K562 (cell line): ENCODE results near the gene ARID3C. TPM values are rescaled to one million over a fixed set of nuclear protein-coding genes. Genes with fewer than 3 reads are reported as not detected.

ENCODE experiments used
- ATF2 ChIP-seq: sonication (generic); formaldehyde crosslinking; IDR thresholded peaks from 2 replicates; pipeline ENCODE4 v1.8.1; 2022; ENCODE audit warnings: missing genetic modification reagents
- GATAD2A ChIP-seq: fragments of 450-650 bp; IDR thresholded peaks from 2 replicates; pipeline ENCODE4 v1.6.1; 2017
- NFYB ChIP-seq: IDR thresholded peaks from 2 replicates; pipeline ENCODE4 v1.6.1; 2011; ENCODE audit warnings: mild to moderate bottlenecking, moderate library complexity; ENCODE audit not compliant: insufficient read length; ENCODE audit errors: extremely low read depth
- POLR3A ChIP-seq: IDR thresholded peaks from 2 replicates; pipeline ENCODE4 v1.6.1; 2011; ENCODE audit warnings: borderline replicate concordance, mild to moderate bottlenecking, moderate library complexity; ENCODE audit not compliant: insufficient read length, insufficient read depth; ENCODE audit errors: extremely low read depth
- RBM25 ChIP-seq: fragments of 200-400 bp; formaldehyde crosslinking; IDR thresholded peaks from 2 replicates; pipeline ENCODE4 v1.6.1; 2018; ENCODE audit warnings: low read length, low read depth, moderate library complexity; ENCODE audit not compliant: severe bottlenecking
- ZNF121 ChIP-seq: sonication (generic); formaldehyde crosslinking; conservative IDR thresholded peaks from 2 replicates; pipeline ENCODE4 v1.8.0; 2022; ENCODE audit warnings: missing genetic modification reagents
- ZNF263 ChIP-seq: sonication (generic); formaldehyde crosslinking; IDR thresholded peaks from 2 replicates; pipeline ENCODE4 v1.8.0; 2022; ENCODE audit warnings: mild to moderate bottlenecking, missing genetic modification reagents, borderline replicate concordance
- ZNF274 ChIP-seq: IDR thresholded peaks from 2 replicates; pipeline ENCODE4 v1.6.1; 2011; ENCODE audit warnings: low read depth, mild to moderate bottlenecking, low read length, moderate library complexity, borderline replicate concordance
- ZNF584 ChIP-seq: fragments of 200-800 bp; sonication (Bioruptor generic); IDR thresholded peaks from 2 replicates; pipeline ENCODE4 v1.6.1; 2016; ENCODE audit warnings: low read depth, mild to moderate bottlenecking, missing genetic modification characterization, missing compliant biosample characterization
- polyA plus RNA-seq, 8 experiments: library from polyadenylated mRNA; depleted of rRNA in 4 of 8; stranded (reverse) in 5 of 8; unstranded in 3 of 8; fragments of >200 nt; fragmentation: Nextera tagmentation in 2 of 8; fragmentation: Illumina TruSeq in 1 of 8; extraction: Ambion mirVana in 2 of 8; extraction: Trizol in 1 of 8; gene quantifications; 2 replicates each; pipeline versions ENCODE4 v1.2.1 to v1.2.3, GENCODE V29; 2011 to 2014; ENCODE audit warnings: inconsistent platforms in 1 of 8, missing spikeins in 1 of 8
- total RNA-seq, 7 experiments: library from RNA; depleted of rRNA in 6 of 7; stranded (reverse); fragments of >200 nt in 6 of 7; fragmentation: Illumina TruSeq in 2 of 7; extraction: Trizol in 2 of 7; gene quantifications; 2 replicates each; pipeline versions ENCODE4 v1.2.1 to v1.2.3, GENCODE V29; 2011 to 2021; ENCODE audit warnings: low replicate concordance in 1 of 7
- TF ChIP-seq, protein P1 (sequence below), 3 experiments: IDR thresholded peaks in 2 of 3; conservative IDR thresholded peaks in 1 of 3; 2 replicates each; pipeline ENCODE4 v1.5.1; 2011 to 2012; ENCODE audit warnings: low read length in 3 of 3, mild to moderate bottlenecking in 3 of 3, control low read depth in 2 of 3, improper control_type of control experiment in 1 of 3, inconsistent platforms in 1 of 3, low read depth in 1 of 3, mixed read lengths in 1 of 3, moderate library complexity in 1 of 3; ENCODE audit not compliant: insufficient read depth in 2 of 3
- TF ChIP-seq, protein P2 (sequence below), 2 experiments: fragments of 450-650 bp; IDR thresholded peaks; 2 replicates each; pipeline ENCODE4 v1.6.1; 2016; ENCODE audit warnings: mild to moderate bottlenecking in 2 of 2, borderline replicate concordance in 1 of 2, low read depth in 1 of 2, moderate library complexity in 1 of 2
- TF ChIP-seq, protein P3 (sequence below): fragments of 200-800 bp; sonication (Bioruptor generic); IDR thresholded peaks from 2 replicates; pipeline ENCODE4 v1.6.1; 2017; ENCODE audit warnings: missing genetic modification characterization, missing compliant biosample characterization

The ARID3C gene
- total and polyA plus RNA-seq, 9 of the 15 experiments (the other 6 are each of a cell fraction or from before 2014, with no cell fraction given): not detected

DNA sequence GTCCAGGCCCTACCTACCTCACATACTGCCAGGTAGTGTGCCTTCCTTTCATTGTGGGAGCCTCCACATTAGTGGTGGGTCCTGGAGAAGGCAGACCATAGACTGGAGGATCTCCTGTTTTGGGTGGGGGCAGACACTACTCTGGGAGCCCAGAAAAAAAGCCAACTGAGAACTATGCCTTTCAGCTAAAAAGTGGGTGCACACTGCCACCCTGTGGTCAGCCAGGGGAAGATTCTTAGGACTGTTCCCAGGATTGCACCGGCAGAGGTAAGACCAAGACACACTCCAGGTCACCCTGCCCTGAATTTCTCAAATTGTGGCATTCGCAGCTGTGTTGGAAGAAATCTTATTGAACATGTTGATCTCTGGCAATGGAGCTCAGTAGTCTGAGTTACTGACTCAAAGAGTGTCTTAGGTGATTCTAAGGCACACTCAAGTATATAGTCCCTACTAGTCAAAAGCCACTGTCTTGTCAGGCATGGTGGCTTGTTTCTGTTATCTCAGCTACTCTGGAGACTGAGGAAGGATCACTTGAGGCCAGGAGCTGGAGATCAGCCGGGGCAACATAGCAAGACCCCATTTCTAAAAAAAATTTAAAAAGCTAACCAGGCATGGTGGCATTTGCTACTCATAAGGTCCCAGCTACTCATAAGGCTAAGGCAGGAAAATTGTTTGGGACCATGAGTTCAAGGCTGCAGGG lies 5.1 kb upstream of the ARID3C start (continued):
- TF ChIP-seq ATF2 (CRISPR knock-in tag) (no peak), GATAD2A (no peak), ZNF121 (peak; percentile 81), ZNF263 (CRISPR knock-in tag) (no peak), POLR3A (no peak), ZNF274 (no peak), ZNF584 (CRISPR knock-in tag) (no peak), NFYB (no peak), RBM25 (peak; percentile 45)
- TF ChIP-seq, protein P1, sequence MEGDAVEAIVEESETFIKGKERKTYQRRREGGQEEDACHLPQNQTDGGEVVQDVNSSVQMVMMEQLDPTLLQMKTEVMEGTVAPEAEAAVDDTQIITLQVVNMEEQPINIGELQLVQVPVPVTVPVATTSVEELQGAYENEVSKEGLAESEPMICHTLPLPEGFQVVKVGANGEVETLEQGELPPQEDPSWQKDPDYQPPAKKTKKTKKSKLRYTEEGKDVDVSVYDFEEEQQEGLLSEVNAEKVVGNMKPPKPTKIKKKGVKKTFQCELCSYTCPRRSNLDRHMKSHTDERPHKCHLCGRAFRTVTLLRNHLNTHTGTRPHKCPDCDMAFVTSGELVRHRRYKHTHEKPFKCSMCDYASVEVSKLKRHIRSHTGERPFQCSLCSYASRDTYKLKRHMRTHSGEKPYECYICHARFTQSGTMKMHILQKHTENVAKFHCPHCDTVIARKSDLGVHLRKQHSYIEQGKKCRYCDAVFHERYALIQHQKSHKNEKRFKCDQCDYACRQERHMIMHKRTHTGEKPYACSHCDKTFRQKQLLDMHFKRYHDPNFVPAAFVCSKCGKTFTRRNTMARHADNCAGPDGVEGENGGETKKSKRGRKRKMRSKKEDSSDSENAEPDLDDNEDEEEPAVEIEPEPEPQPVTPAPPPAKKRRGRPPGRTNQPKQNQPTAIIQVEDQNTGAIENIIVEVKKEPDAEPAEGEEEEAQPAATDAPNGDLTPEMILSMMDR (IDR thresholded peaks at IDR 0.05 in 2 of 3, conservative IDR thresholded peaks at IDR 0.05 in 1 of 3; ENCODE audit: insufficient read depth in 2 of 3, low read depth in 1 of 3, low read length in 3 of 3): peak; percentile 74 to 82 (median 81)
- TF ChIP-seq, protein P2, sequence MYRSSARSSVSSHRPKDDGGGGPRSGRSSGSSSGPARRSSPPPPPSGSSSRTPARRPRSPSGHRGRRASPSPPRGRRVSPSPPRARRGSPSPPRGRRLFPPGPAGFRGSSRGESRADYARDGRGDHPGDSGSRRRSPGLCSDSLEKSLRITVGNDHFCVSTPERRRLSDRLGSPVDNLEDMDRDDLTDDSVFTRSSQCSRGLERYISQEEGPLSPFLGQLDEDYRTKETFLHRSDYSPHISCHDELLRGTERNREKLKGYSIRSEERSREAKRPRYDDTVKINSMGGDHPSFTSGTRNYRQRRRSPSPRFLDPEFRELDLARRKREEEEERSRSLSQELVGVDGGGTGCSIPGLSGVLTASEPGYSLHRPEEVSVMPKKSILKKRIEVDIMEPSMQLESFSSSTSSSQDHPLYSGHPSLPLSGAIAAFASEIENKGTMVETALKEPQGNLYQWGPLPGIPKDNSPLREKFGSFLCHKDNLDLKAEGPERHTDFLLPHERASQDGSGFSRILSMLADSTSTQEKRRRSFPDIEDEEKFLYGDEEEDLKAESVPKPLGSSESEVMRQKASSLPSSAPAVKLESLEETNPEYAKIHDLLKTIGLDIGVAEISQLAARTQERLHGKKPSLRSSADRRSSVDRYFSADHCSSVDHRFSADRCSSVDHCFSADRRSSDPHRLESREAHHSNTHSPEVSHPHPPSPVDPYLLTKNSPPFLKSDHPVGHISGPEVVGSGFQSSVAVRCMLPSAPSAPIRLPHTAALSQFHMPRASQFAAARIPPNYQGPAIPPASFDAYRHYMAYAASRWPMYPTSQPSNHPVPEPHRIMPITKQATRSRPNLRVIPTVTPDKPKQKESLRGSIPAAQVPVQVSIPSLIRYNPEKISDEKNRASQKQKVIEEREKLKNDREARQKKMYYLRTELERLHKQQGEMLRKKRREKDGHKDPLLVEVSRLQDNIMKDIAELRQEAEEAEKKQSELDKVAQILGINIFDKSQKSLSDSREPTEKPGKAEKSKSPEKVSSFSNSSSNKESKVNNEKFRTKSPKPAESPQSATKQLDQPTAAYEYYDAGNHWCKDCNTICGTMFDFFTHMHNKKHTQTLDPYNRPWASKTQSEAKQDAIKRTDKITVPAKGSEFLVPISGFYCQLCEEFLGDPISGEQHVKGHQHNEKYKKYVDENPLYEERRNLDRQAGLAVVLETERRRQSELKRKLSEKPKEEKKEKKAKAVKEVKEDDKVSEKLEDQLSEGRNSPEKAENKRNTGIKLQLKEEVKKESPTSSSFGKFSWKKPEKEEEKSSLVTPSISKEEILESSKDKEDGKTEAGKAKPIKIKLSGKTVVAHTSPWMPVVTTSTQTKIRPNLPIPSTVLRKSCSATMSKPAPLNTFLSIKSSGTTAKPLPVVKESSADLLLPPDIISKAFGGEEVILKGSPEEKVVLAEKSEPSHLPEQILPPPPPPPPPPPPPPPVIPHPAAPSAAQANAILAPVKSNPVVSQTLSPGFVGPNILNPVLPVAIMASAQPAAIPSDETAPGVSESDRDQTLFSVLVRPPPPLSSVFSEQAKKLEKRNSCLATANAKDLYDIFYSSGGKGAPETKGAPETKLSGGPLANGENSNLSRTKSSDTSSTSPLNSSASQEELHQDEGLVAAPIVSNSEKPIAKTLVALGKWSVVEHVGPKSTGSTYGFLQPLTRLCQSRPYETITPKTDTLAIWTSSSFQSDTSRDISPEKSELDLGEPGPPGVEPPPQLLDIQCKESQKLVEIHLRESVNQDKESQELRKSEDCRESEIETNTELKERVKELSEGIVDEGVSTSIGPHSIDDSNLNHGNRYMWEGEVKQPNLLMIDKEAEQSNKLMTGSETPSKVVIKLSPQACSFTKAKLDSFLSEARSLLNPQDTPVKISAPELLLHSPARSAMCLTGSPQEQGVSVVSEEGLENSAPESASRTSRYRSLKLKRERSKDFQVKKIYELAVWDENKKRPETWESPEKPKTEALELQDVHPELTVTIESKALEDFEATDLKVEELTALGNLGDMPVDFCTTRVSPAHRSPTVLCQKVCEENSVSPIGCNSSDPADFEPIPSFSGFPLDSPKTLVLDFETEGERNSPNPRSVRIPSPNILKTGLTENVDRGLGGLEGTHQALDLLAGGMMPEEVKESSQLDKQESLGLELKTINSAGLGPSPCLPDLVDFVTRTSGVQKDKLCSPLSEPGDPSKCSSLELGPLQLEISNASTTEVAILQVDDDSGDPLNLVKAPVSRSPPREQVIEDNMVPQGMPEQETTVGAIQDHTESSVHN (IDR thresholded peaks at IDR 0.05; ENCODE audit: borderline replicate concordance in 1 of 2, low read depth in 1 of 2): no peak
- TF ChIP-seq, protein P3, sequence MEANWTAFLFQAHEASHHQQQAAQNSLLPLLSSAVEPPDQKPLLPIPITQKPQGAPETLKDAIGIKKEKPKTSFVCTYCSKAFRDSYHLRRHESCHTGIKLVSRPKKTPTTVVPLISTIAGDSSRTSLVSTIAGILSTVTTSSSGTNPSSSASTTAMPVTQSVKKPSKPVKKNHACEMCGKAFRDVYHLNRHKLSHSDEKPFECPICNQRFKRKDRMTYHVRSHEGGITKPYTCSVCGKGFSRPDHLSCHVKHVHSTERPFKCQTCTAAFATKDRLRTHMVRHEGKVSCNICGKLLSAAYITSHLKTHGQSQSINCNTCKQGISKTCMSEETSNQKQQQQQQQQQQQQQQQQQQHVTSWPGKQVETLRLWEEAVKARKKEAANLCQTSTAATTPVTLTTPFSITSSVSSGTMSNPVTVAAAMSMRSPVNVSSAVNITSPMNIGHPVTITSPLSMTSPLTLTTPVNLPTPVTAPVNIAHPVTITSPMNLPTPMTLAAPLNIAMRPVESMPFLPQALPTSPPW (CRISPR knock-in tag): 0 out of 2 replicates have a peak, but pooled peaks have one; percentile 13
